GM23338 (cell line): ENCODE data around the gene BLACAT1. TPM values are rescaled to one million over a fixed set of nuclear protein-coding genes. Genes with fewer than 3 reads are reported as not detected.

Source experiments
- ATAC-seq: fragments of 200-7000 bp; cut with Tn5 transposase; 3 replicates; pipeline ENCODE4 v1.9.1; 2020
- DNase-seq: peaks from one replicate; pipeline ENCODE4 v3.0.0-alpha.2; 2015; ENCODE audit warnings: low spot score
- H2AFZ ChIP-seq: fragments of 200-600 bp; sonication (generic); 2 replicates; pipeline ENCODE4 v1.8.0; 2016; ENCODE audit warnings: antibody characterized with exemption, mild to moderate bottlenecking, moderate library complexity
- H3F3A ChIP-seq: fragments of 200-600 bp; sonication (generic); replicated peaks from 2 replicates; pipeline ENCODE4 v1.8.0; 2017; ENCODE audit warnings: antibody characterized with exemption, mixed run types, low read depth
- H3K27ac ChIP-seq: fragments of 200-600 bp; sonication (generic); 2 replicates; pipeline ENCODE4 v1.6.1; 2016; ENCODE audit warnings: low read depth
- H3K27me3 ChIP-seq: fragments of 200-600 bp; sonication (generic); 2 replicates; pipeline ENCODE4 v1.8.0; 2016; ENCODE audit warnings: mild to moderate bottlenecking, mixed run types, moderate library complexity; ENCODE audit not compliant: insufficient read depth
- H3K36me3 ChIP-seq: fragments of 200-600 bp; sonication (generic); 2 replicates; pipeline ENCODE4 v1.8.0; 2016; ENCODE audit warnings: mild to moderate bottlenecking; ENCODE audit not compliant: insufficient read depth
- H3K4me1 ChIP-seq: fragments of 200-600 bp; sonication (generic); 2 replicates; pipeline ENCODE4 v1.8.0; 2016; ENCODE audit warnings: mild to moderate bottlenecking, moderate library complexity; ENCODE audit not compliant: insufficient read depth
- H3K4me2 ChIP-seq: fragments of 200-600 bp; sonication (generic); 2 replicates; pipeline ENCODE4 v1.7.1; 2017; ENCODE audit warnings: mixed run types
- H3K4me3 ChIP-seq: fragments of 200-600 bp; sonication (generic); 2 replicates; pipeline ENCODE4 v1.6.1; 2016; ENCODE audit warnings: mixed run types
- H3K79me2 ChIP-seq: fragments of 200-600 bp; sonication (generic); replicated peaks from 2 replicates; pipeline ENCODE4 v1.8.0; 2017; ENCODE audit warnings: mild to moderate bottlenecking; ENCODE audit not compliant: insufficient read depth
- H3K9me2 ChIP-seq: fragments of 200-600 bp; sonication (generic); 2 replicates; pipeline ENCODE4 v1.8.0; 2017; ENCODE audit not compliant: insufficient read depth
- H4K20me1 ChIP-seq: fragments of 200-600 bp; sonication (generic); replicated peaks from 2 replicates; pipeline ENCODE4 v1.8.0; 2017; ENCODE audit warnings: mild to moderate bottlenecking; ENCODE audit not compliant: insufficient read depth
- H3K27ac Mint-ChIP-seq: 2 replicates; pipeline ENCODE4 v1.8.0; 2020; ENCODE audit warnings: inconsistent platforms, mild to moderate bottlenecking, moderate library complexity, mixed read lengths
- H3K27me3 Mint-ChIP-seq: 3 replicates; pipeline ENCODE4 v1.8.0; 2022; ENCODE audit warnings: low read depth, mild to moderate bottlenecking, moderate library complexity, mixed read lengths, inconsistent platforms; ENCODE audit not compliant: insufficient read depth, poor library complexity
- H3K36me3 Mint-ChIP-seq: 3 replicates; pipeline ENCODE4 v1.8.0; 2021; ENCODE audit warnings: low read depth, mild to moderate bottlenecking, inconsistent platforms, moderate library complexity, mixed read lengths
- H3K4me1 Mint-ChIP-seq: 3 replicates; pipeline ENCODE4 v1.8.0; 2020; ENCODE audit warnings: mild to moderate bottlenecking, inconsistent platforms, mixed read lengths
- H3K4me3 Mint-ChIP-seq: 3 replicates; pipeline ENCODE4 v1.8.0; 2021; ENCODE audit warnings: moderate library complexity, mild to moderate bottlenecking, inconsistent platforms, mixed read lengths
- H3K9me3 Mint-ChIP-seq: 3 replicates; pipeline ENCODE4 v1.8.0; 2020; ENCODE audit warnings: moderate library complexity, mild to moderate bottlenecking, inconsistent platforms, mixed read lengths
- ETS1 ChIP-seq: IDR thresholded peaks from 2 replicates; pipeline ENCODE4 v1.6.1; 2016; ENCODE audit warnings: antibody characterized with exemption
- EZH2 ChIP-seq: fragments of 200-600 bp; sonication (generic); IDR thresholded peaks from one replicate; pipeline ENCODE4 v1.8.0; 2017; ENCODE audit warnings: antibody characterized with exemption, mild to moderate bottlenecking, low read depth; ENCODE audit not compliant: unreplicated experiment
- NANOG ChIP-seq: IDR thresholded peaks from 2 replicates; pipeline ENCODE4 v1.6.1; 2016; ENCODE audit warnings: antibody characterized with exemption, borderline replicate concordance
- ZNF331 ChIP-seq: fragments of 250-450 bp; sonication (Bioruptor Pico); IDR thresholded peaks from 2 replicates; pipeline ENCODE4 v1.5.0; 2020; ENCODE audit warnings: low read depth, mild to moderate bottlenecking, moderate library complexity
- polyA plus RNA-seq: library from polyadenylated mRNA; unstranded; fragments of >200 nt; fragmentation: Nextera tagmentation; extraction: Ambion mirVana; gene quantifications from 2 replicates; pipeline ENCODE4 v1.2.1, GENCODE V29; 2016
- total RNA-seq: library from RNA; depleted of rRNA; stranded (reverse); fragments of >200 nt; shearing (Covaris generic); gene quantifications from 2 replicates; pipeline ENCODE4 v1.2.3, GENCODE V29; 2014
- TF ChIP-seq, protein P1 (sequence below), 2 experiments: fragments of 200-600 bp in 1 of 2; sonication (generic) in 1 of 2; conservative IDR thresholded peaks; 2 replicates each; pipeline versions ENCODE4 v1.5.1 to v1.6.1; 2016 to 2017; ENCODE audit warnings: antibody characterized with exemption in 2 of 2, low read depth in 2 of 2, mild to moderate bottlenecking in 2 of 2, moderate library complexity in 1 of 2

The BLACAT1 gene
- total and polyA plus RNA-seq, 2 experiments from 2014 or later: 1.6 to 6.2 TPM

- TF ChIP-seq ZNF331 (CRISPR knock-in tag): no peak
- no peak for TF ChIP-seq ETS1
- TF ChIP-seq NANOG: no peak
- TF ChIP-seq EZH2: no peak
- H3K4me1 Mint-ChIP-seq: peaks cover 78% of the 10 kb centered on the region
- H3K4me2 ChIP-seq: peak overlapping the region; percentile 77; the same call in 1 of the 2 replicates
These were observed 15.7 kb downstream of the BLACAT1 start for GRCh38 chr1:205440121-205440475.

GRCh38 chr1:205438213-205439158 is 17.4 kb downstream of the BLACAT1 start:
- H3K36me3 ChIP-seq: no peaks in the 10 kb centered on the region
- H3K27me3 ChIP-seq: 0 out of 2 replicates have a peak, but pooled peaks cover 5% of the 10 kb centered on the region
- H3K4me3 Mint-ChIP-seq: no peak overlapping the region
- H3F3A ChIP-seq: peaks cover 14% of the 10 kb centered on the region; the same call in 1 of the 2 replicates
- H3K9me3 Mint-ChIP-seq: no peaks in the 10 kb centered on the region
- ATAC-seq (peak; percentile 56), DNase-seq (peak; percentile 74)
- no peak overlapping the region for H2AFZ ChIP-seq
- 0 out of 2 replicates have a peak, but pooled peaks cover 7% of the 10 kb centered on the region for H4K20me1 ChIP-seq
- no peaks in the 10 kb centered on the region for H3K9me2 ChIP-seq
- no peak overlapping the region for H3K4me3 ChIP-seq
- H3K27ac Mint-ChIP-seq: no peak overlapping the region
- TF ChIP-seq, protein P1, sequence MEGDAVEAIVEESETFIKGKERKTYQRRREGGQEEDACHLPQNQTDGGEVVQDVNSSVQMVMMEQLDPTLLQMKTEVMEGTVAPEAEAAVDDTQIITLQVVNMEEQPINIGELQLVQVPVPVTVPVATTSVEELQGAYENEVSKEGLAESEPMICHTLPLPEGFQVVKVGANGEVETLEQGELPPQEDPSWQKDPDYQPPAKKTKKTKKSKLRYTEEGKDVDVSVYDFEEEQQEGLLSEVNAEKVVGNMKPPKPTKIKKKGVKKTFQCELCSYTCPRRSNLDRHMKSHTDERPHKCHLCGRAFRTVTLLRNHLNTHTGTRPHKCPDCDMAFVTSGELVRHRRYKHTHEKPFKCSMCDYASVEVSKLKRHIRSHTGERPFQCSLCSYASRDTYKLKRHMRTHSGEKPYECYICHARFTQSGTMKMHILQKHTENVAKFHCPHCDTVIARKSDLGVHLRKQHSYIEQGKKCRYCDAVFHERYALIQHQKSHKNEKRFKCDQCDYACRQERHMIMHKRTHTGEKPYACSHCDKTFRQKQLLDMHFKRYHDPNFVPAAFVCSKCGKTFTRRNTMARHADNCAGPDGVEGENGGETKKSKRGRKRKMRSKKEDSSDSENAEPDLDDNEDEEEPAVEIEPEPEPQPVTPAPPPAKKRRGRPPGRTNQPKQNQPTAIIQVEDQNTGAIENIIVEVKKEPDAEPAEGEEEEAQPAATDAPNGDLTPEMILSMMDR (conservative IDR thresholded peaks at IDR 0.05; ENCODE audit: low read depth in 2 of 2): peak; percentile 36 to 62
- TF ChIP-seq NANOG: no peak
- H3K4me2 ChIP-seq: 0 out of 2 replicates have a peak overlapping the region, but pooled peaks have one; percentile 38
- peaks cover 5% of the 10 kb centered on the region; the same call in 2 of the 3 replicates for H3K36me3 Mint-ChIP-seq
- peaks cover 58% of the 10 kb centered on the region for H3K4me1 ChIP-seq
- H3K4me1 Mint-ChIP-seq: peaks cover 65% of the 10 kb centered on the region
- H3K27ac ChIP-seq: no peak overlapping the region
- peaks cover 55% of the 10 kb centered on the region for H3K27me3 Mint-ChIP-seq
- H3K79me2 ChIP-seq: no peaks in the 10 kb centered on the region

More at GRCh38 chr1:205440121-205440475, 15.7 kb downstream of the BLACAT1 start:
- Histone ChIP-seq H3K27me3 (0 out of 2 replicates have a peak, but pooled peaks cover 5% of the 10 kb centered on the region), H3K27ac (no peak overlapping the region), H3F3A (peaks cover 20% of the 10 kb centered on the region; the same call in 1 of the 2 replicates), H3K36me3 (no peaks in the 10 kb centered on the region), H4K20me1 (0 out of 2 replicates have a peak, but pooled peaks cover 7% of the 10 kb centered on the region), H2AFZ (no peak overlapping the region), H3K4me1 (peaks cover 69% of the 10 kb centered on the region), H3K9me2 (no peaks in the 10 kb centered on the region), H3K4me3 (no peak overlapping the region), H3K79me2 (no peaks in the 10 kb centered on the region)
- Mint-ChIP-seq H3K9me3 (no peaks in the 10 kb centered on the region), H3K27me3 (peaks cover 60% of the 10 kb centered on the region), H3K4me3 (no peak overlapping the region), H3K36me3 (peaks cover 5% of the 10 kb centered on the region; the same call in 2 of the 3 replicates), H3K27ac (no peak overlapping the region)
- no peak for DNase-seq
- no peak for ATAC-seq
